ENCODE data around the gene SAE1. TPM values are rescaled to one million over a fixed set of nuclear protein-coding genes. Genes with fewer than 3 reads are reported as not detected.

SAE1 gene
- total RNA-seq, 2 experiments from 2014 or later = 165 to 175 TPM

GRCh38 chr19:47221080-47221841 is 90.6 kb downstream of the SAE1 start:
- ChIA-PET POLR2A (no interaction called here), CTCF (interaction anchor here (1.4 kb wide), 1 partner anchor 23 kb away, joined by 3 read pairs; no protein-coding TSS in a partner anchor)
- H3K36me3 Mint-ChIP-seq (ENCODE audit: low read depth) = peaks cover 14% of the 10 kb centered on the region
- H3K4me1 Mint-ChIP-seq (ENCODE audit: low read depth) = peaks cover 9% of the 10 kb centered on the region
- DNase-seq (no peak), ATAC-seq (no peak)
- H3K27me3 Mint-ChIP-seq (ENCODE audit: low read depth) = no peaks in the 10 kb centered on the region
- H3K9me3 Mint-ChIP-seq (ENCODE audit: insufficient read depth) = no peaks in the 10 kb centered on the region
- H3K27ac Mint-ChIP-seq = peak overlapping the region; percentile 4
- H3K4me3 Mint-ChIP-seq = no peak overlapping the region

DNA sequence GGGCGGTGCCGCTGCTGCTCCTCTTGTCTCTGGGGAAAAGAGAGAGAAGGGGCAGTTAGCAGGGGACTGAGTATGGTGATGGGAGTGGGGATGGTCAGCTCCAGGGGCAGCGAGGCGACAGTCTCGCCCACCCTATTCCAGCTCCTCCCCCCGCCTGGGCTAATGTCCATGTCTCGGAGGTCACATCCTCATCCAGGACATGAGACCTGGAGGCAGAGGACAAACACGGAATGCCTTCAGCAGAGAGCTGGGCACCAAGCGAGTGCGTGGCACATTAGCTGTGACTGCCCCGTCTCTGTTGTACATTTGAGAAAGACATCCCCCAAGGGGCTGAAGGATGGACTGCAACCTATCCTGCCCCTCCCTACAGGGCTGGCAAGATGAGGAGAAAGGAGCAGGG is 91.3 kb downstream of the SAE1 start:
- CTCF ChIA-PET = interaction anchor here (7.8 to 8.6 kb wide), 2 partner anchors 11 to 24 kb away, joined by 109 to 143 read pairs; no protein-coding TSS in a partner anchor
- POLR2A ChIA-PET = no interaction called here
- Mint-ChIP-seq H3K4me3 (no peak overlapping the region), H3K27ac (no peak overlapping the region), H3K27me3 (ENCODE audit: low read depth) (no peaks in the 10 kb centered on the region), H3K9me3 (ENCODE audit: insufficient read depth) (no peaks in the 10 kb centered on the region), H3K4me1 (ENCODE audit: low read depth) (peaks cover 12% of the 10 kb centered on the region), H3K36me3 (ENCODE audit: low read depth) (peaks cover 17% of the 10 kb centered on the region)
- DNase-seq (no peak), ATAC-seq (no peak)

GRCh38 chr19:47225746-47226425 is 95.3 kb downstream of the SAE1 start:
- POLR2A ChIA-PET = interaction anchor here (0.6 to 4.3 kb wide), 21 partner anchors 10 to 404 kb away, joined by 3 to 44 read pairs (median 5); partner anchors contain the start of genes CCDC9, INAFM1, SAE1 and ZC3H4
- CTCF ChIA-PET = interaction anchor here (0.6 to 8.6 kb wide), 19 partner anchors 12 to 102 kb away, joined by 3 to 143 read pairs (median 4); partner anchors contain the start of gene CCDC9
- peaks cover 16% of the 10 kb centered on the region for H3K36me3 Mint-ChIP-seq (ENCODE audit: low read depth)
- no peaks in the 10 kb centered on the region for H3K9me3 Mint-ChIP-seq (ENCODE audit: insufficient read depth)
- ATAC-seq (peak; percentile 63), DNase-seq (peak; percentile 88)
- H3K4me1 Mint-ChIP-seq (ENCODE audit: low read depth) = peaks cover 20% of the 10 kb centered on the region
- peak overlapping the region; percentile 90 for H3K27ac Mint-ChIP-seq
- no peaks in the 10 kb centered on the region for H3K27me3 Mint-ChIP-seq (ENCODE audit: low read depth)
- H3K4me3 Mint-ChIP-seq = peak overlapping the region; percentile 37

DNA sequence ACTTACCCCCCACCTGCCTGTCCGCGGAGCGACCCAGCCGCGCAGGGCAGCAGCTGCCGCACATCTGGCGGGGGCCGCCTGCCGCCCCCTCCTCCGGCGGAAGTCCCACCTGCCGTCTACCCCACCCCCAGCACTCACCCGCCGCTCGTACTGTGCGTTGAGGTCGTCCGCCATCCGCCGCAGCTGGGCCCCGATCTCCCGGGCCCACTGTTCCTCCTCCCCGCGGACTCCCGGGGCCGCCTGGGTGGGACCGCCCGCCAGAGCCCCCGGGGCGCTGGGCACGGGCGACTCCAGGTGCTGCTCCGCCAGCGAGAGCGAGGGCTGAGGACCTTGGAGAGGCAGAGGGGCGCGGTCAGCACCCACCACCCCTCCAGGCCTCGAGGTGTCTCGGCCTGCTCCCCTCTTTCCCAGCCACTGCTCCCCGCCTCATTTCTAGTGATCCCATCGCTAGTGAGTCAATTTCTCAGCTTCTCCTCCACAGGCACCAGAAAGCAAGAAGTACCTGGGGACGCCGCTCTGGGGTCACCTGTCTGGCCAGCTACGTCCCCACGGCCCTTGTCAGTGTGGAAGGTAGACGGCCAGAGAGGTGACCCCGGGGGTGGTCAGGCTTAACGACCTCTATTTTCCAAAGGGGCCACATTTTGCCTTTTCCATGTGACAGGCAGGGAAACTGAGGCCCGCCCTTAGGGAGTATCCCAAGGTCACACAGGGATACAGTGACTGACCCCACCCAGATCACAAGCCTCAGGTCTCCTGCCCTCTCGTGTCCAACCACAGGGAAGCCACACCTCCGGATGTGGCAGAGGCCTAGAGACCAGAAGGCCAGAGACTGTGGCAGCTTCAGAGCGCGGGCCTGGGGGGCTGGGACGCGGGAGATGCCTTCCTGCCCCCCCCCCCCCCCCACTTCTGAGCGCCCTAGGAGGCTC is 96.1 kb downstream of the SAE1 start:
- H3K4me1 Mint-ChIP-seq (ENCODE audit: low read depth) = peaks cover 25% of the 10 kb centered on the region

DNA sequence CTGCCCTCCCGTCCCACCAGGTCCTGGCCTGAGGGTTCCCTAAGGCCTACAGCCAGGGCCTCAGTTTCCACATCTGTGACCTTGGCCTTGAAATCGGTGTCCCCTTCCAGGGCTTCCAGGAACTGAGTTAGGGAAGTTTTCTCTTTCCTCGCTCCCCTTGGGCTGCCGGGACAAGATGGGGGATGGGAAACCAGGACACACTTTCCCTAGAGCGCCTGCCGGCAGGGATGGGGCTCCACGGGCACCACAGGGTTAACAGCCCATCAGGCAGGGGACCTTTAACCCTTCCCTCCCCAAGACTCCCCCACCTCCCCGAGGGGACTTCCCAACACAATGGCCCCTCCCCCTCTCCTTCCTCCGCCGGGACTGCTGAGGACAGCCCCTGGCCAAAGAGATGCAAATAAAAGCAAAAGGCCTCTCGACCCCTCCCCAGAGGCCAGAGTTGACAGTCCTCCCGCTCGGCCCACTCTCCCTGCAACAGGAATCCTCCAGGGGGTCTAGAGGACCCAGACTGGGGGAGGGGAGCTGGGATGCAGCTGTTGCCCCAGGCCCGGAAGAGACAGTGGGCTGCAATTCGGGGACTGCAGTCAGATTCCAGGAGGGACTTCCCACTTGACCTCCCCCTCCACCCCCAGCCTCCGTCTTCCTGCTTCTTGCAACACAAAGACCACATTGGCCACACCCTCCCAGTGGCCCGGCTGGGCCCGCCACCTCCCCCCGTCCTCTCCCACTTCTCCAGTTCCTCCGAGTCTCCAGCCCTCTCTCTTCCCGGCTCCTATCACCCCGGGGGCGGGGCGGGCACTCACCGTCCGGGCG is 96.9 kb downstream of the SAE1 start:
- Mint-ChIP-seq H3K27ac (peak overlapping the region; percentile 90), H3K36me3 (ENCODE audit: low read depth) (peaks cover 15% of the 10 kb centered on the region), H3K4me1 (ENCODE audit: low read depth) (peaks cover 33% of the 10 kb centered on the region), H3K9me3 (ENCODE audit: insufficient read depth) (no peaks in the 10 kb centered on the region), H3K4me3 (peak overlapping the region; percentile 79), H3K27me3 (ENCODE audit: low read depth) (no peaks in the 10 kb centered on the region)
- DNase-seq = peak; percentile 74
- ATAC-seq = peak; percentile 0
- ChIA-PET POLR2A (interaction anchor here (0.6 to 4.3 kb wide), 13 partner anchors 11 to 179 kb away, joined by 3 to 44 read pairs (median 7); partner anchors contain the start of genes CCDC9 and ZC3H4), CTCF (interaction anchor here (1.2 to 8.6 kb wide), 4 partner anchors 17 to 215 kb away, joined by 3 to 143 read pairs (median 58); no protein-coding TSS in a partner anchor)

More for the DNA sequence above, 96.1 kb downstream of the SAE1 start:
- POLR2A ChIA-PET = interaction anchor here (0.6 to 4.3 kb wide), 19 partner anchors 11 to 405 kb away, joined by 3 to 44 read pairs (median 5); partner anchors contain the start of genes CCDC9, SAE1 and ZC3H4
- DNase-seq = peak; percentile 85
- H3K4me3 Mint-ChIP-seq = peak overlapping the region; percentile 79
- ATAC-seq = peak; percentile 9
- no peaks in the 10 kb centered on the region for H3K9me3 Mint-ChIP-seq (ENCODE audit: insufficient read depth)
- peaks cover 17% of the 10 kb centered on the region for H3K36me3 Mint-ChIP-seq (ENCODE audit: low read depth)
- peak overlapping the region; percentile 90 for H3K27ac Mint-ChIP-seq
- CTCF ChIA-PET = interaction anchor here (0.6 to 8.6 kb wide), 15 partner anchors 13 to 214 kb away, joined by 3 to 143 read pairs (median 4); partner anchors contain the start of gene CCDC9
- H3K27me3 Mint-ChIP-seq (ENCODE audit: low read depth) = no peaks in the 10 kb centered on the region

- H3K9me3 Mint-ChIP-seq (ENCODE audit: insufficient read depth) = no peaks in the 10 kb centered on the region
- POLR2A ChIA-PET = interaction anchor here (0.6 to 4.3 kb wide), 5 partner anchors 11 to 180 kb away, joined by 3 to 44 read pairs (median 7); no protein-coding TSS in a partner anchor
- ATAC-seq = peak; percentile 10
Observed at GRCh38 chr19:47228168-47228936, 97.7 kb downstream of the SAE1 start.

DNA sequence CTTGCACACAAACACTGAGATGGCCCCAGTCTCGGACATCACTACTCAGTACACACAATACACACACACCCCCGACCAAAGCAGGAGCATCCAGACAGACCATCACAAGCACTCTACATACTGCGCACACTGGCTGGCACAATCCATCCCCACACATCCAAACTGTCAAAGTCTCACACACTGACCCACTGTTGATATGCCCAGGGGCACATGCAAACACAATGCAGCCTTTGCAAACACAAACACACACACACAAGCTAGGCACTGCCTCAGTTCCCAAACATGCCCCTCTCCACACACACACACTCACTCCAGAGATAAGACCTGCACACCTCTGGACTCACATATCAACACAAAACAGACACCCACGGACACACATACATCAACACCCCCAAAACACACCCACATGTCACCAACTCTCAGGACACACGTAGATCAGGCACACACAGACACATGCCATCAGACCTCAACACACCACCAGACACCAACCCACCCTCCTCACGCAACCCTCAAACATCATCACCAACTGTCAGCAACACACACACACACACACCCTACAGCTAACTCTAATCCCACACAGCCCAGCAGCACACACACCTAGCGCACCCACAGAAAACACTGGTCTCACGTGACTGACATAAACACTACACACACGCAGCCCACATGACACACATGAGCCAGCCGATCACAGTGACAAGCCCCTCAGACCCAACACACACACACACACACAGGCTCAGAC is 98.5 kb downstream of the SAE1 start:
- ChIA-PET CTCF (interaction anchor here (1.0 to 8.6 kb wide), 3 partner anchors 17 to 79 kb away, joined by 3 to 143 read pairs (median 109); no protein-coding TSS in a partner anchor), POLR2A (no interaction called here)
- no peak for ATAC-seq
- peak; percentile 53 for DNase-seq
- Mint-ChIP-seq H3K27ac (no peak overlapping the region), H3K4me3 (no peak overlapping the region), H3K36me3 (ENCODE audit: low read depth) (peaks cover 12% of the 10 kb centered on the region), H3K4me1 (ENCODE audit: low read depth) (peaks cover 34% of the 10 kb centered on the region), H3K9me3 (ENCODE audit: insufficient read depth) (no peaks in the 10 kb centered on the region), H3K27me3 (ENCODE audit: low read depth) (no peaks in the 10 kb centered on the region)

More at GRCh38 chr19:47228168-47228936, 97.7 kb downstream of the SAE1 start:
- H3K4me1 Mint-ChIP-seq (ENCODE audit: low read depth) = peaks cover 37% of the 10 kb centered on the region
- peak; percentile 73 for DNase-seq
- CTCF ChIA-PET = interaction anchor here (7.8 to 8.6 kb wide), 2 partner anchors 17 to 18 kb away, joined by 109 to 143 read pairs; no protein-coding TSS in a partner anchor
- H3K4me3 Mint-ChIP-seq = peak overlapping the region; percentile 79
- H3K27me3 Mint-ChIP-seq (ENCODE audit: low read depth) = no peaks in the 10 kb centered on the region
- H3K36me3 Mint-ChIP-seq (ENCODE audit: low read depth) = peaks cover 15% of the 10 kb centered on the region
- H3K27ac Mint-ChIP-seq = no peak overlapping the region

DNA sequence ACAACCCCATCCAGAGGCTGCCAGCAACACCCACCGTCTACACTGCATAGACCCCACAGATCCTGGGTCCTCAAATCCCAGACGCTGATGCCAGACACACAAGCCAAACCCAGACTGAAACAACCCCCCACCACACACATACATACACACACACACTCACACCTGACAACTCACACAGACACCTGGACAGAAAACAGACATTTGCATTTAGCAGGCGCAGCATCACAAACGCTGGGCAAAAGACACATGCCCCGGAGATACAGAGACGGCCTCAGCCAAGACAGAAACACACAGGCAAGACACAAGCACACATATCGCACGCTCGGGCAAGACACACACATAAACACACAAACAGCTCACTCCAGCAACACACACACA is 99.0 kb downstream of the SAE1 start:
- H3K4me3 Mint-ChIP-seq = no peak overlapping the region
- ATAC-seq (no peak), DNase-seq (peak; percentile 51)
- no peaks in the 10 kb centered on the region for H3K9me3 Mint-ChIP-seq (ENCODE audit: insufficient read depth)
- POLR2A ChIA-PET = no interaction called here
- H3K27ac Mint-ChIP-seq = no peak overlapping the region
- peaks cover 34% of the 10 kb centered on the region for H3K4me1 Mint-ChIP-seq (ENCODE audit: low read depth)
- CTCF ChIA-PET = interaction anchor here (1.0 to 8.6 kb wide), 3 partner anchors 16 to 79 kb away, joined by 3 to 143 read pairs (median 109); no protein-coding TSS in a partner anchor
- H3K27me3 Mint-ChIP-seq (ENCODE audit: low read depth) = no peaks in the 10 kb centered on the region
- peaks cover 12% of the 10 kb centered on the region for H3K36me3 Mint-ChIP-seq (ENCODE audit: low read depth)

All from activated CD8-positive, alpha-beta T cell treated with anti-CD3 and anti-CD28 coated beads, Interleukin-2, amount 10 ng/mL, durations not matched to agents 7 days and 5 days (primary cell).